ENCODE results near the gene GRB2. TPM values are rescaled to one million over a fixed set of nuclear protein-coding genes. Genes with fewer than 3 reads are reported as not detected.
A peak's percentile ranks its signal among the peaks of the same experiment; 100 is the strongest.

GRB2 gene
- total and polyA plus RNA-seq, 12 donors, result 36.0 to 374 (median 114) TPM

GRCh38 chr17:75353176-75353575 is 52.3 kb downstream of the GRB2 start:
- WGBS, 4 donors, result 78 to 96% (median 90%) methylated on average over 7 to 8 of the region's 8 CpGs
- Histone ChIP-seq H3K27me3 (no peaks in the 10 kb centered on the region), H3K36me3 (replicated peaks in 1 of 2) (no peaks in the 10 kb centered on the region), H3K27ac (no peak overlapping the region), H3K4me1 (replicated peaks in 1 of 2) (peaks cover 18 to 21% of the 10 kb centered on the region in 2 donors), H3K4me3 (no peak overlapping the region), H3K9me3 (replicated peaks in 1 of 3) (no peaks in the 10 kb centered on the region)
- no peak for DNase-seq
- TF ChIP-seq CTCF (IDR thresholded peaks at IDR 0.05) (no peak), POLR2A (IDR thresholded peaks at IDR 0.05) (no peak)
- intact Hi-C loops (cut with DNase I), result no loop called here

GRCh38 chr17:75352079-75352569 is 53.4 kb downstream of the GRB2 start:
- WGBS, 4 donors, result 45 to 67% (median 49%) methylated on average over 7 of the region's 7 CpGs
- intact Hi-C loops (cut with DNase I), result no loop called here
- Histone ChIP-seq H3K27me3 (no peaks in the 10 kb centered on the region), H3K36me3 (replicated peaks in 1 of 2) (no peaks in the 10 kb centered on the region), H3K27ac (peak overlapping the region in 1 of 5 donors; percentile 52), H3K4me1 (replicated peaks in 1 of 2) (peaks cover 16 to 30% of the 10 kb centered on the region in 2 donors), H3K9me3 (replicated peaks in 1 of 3) (no peaks in the 10 kb centered on the region), H3K4me3 (no peak overlapping the region)
- TF ChIP-seq POLR2A (IDR thresholded peaks at IDR 0.05), result no peak
- no peak for TF ChIP-seq CTCF (IDR thresholded peaks at IDR 0.05)
- peak in 1 of 7 donors; percentile 18 for DNase-seq

GRCh38 chr17:75350706-75351105 is 54.8 kb downstream of the GRB2 start:
- H3K9me3 ChIP-seq (replicated peaks in 1 of 3), result no peaks in the 10 kb centered on the region
- WGBS, 4 donors, result 91 to 95% (median 92%) methylated on average over 9 of the region's 9 CpGs
- no peak overlapping the region for H3K4me3 ChIP-seq
- H3K27ac ChIP-seq, result no peak overlapping the region
- intact Hi-C loops (cut with DNase I), result no loop called here
- TF ChIP-seq POLR2A (IDR thresholded peaks at IDR 0.05) (no peak), CTCF (IDR thresholded peaks at IDR 0.05) (no peak)
- no peaks in the 10 kb centered on the region for H3K27me3 ChIP-seq
- no peaks in the 10 kb centered on the region for H3K36me3 ChIP-seq (replicated peaks in 1 of 2)
- DNase-seq, result no peak
- H3K4me1 ChIP-seq (replicated peaks in 1 of 2), result peaks cover 8 to 27% of the 10 kb centered on the region in 2 donors

GRCh38 chr17:75350029-75350428 is 55.4 kb downstream of the GRB2 start:
- TF ChIP-seq POLR2A (IDR thresholded peaks at IDR 0.05) (no peak), CTCF (IDR thresholded peaks at IDR 0.05) (no peak)

More at GRCh38 chr17:75350029-75350428, 55.4 kb downstream of the GRB2 start:
- H3K36me3 ChIP-seq (replicated peaks in 1 of 2), result no peaks in the 10 kb centered on the region
- DNase-seq, result no peak
- no peak overlapping the region for H3K4me3 ChIP-seq
- H3K9me3 ChIP-seq (replicated peaks in 1 of 3), result no peaks in the 10 kb centered on the region
- no peaks in the 10 kb centered on the region for H3K27me3 ChIP-seq
- no peak overlapping the region for H3K27ac ChIP-seq
- H3K4me1 ChIP-seq (replicated peaks in 1 of 2), result peaks cover 8 to 33% of the 10 kb centered on the region in 2 donors
- intact Hi-C loops (cut with DNase I), result no loop called here
